ENCODE measurements around the gene DHX15.

The DHX15 gene

DNA sequence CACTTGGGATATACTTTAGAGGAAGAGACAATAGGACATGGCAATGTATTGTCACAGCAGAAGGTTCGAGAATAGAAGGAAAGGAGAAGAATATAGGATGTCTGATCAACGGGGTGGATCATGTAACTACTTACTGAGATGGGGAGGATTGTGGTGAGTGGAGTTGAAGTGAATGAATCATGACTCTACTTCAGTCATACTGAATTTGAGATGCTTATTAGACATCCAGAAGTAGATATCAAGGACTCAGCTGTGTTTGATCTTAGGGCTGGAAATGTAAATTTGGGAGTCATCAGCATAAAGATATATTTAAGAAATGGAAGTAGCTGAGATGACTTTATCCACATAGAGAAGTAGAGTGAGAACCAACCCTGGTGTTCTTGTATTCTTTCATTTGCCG, 29.1 kb upstream of the DHX15 start:
- TF ChIP-seq ZNF221 (tag by site-specific recombination; IDR thresholded peaks at IDR 0.05; ENCODE audit: borderline replicate concordance) (no peak), ZNF501 (tag by site-specific recombination; IDR thresholded peaks at IDR 0.05) (no peak), ZNF266 (tag by site-specific recombination; IDR thresholded peaks at IDR 0.05; ENCODE audit: low read depth) (no peak), TSHZ1 (tag by site-specific recombination; IDR thresholded peaks at IDR 0.05; ENCODE audit: borderline replicate concordance) (no peak)
- TF ChIP-seq, protein P1, sequence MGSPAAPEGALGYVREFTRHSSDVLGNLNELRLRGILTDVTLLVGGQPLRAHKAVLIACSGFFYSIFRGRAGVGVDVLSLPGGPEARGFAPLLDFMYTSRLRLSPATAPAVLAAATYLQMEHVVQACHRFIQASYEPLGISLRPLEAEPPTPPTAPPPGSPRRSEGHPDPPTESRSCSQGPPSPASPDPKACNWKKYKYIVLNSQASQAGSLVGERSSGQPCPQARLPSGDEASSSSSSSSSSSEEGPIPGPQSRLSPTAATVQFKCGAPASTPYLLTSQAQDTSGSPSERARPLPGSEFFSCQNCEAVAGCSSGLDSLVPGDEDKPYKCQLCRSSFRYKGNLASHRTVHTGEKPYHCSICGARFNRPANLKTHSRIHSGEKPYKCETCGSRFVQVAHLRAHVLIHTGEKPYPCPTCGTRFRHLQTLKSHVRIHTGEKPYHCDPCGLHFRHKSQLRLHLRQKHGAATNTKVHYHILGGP (tag by site-specific recombination; IDR thresholded peaks at IDR 0.05) = no peak
- no peaks in the 10 kb centered on the region for H3K36me3 ChIP-seq (ENCODE audit: control insufficient read depth in 2 of 2, insufficient read depth in 1 of 2, low read length in 2 of 2)
- CTCF ChIA-PET = no interaction called here
- H3K4me1 ChIP-seq (ENCODE audit: control insufficient read depth, insufficient read depth, low read length) = no peaks in the 10 kb centered on the region
- POLR2A ChIA-PET = interaction anchor here (0.6 kb wide), 1 partner anchor 68 kb away, joined by 3 read pairs; no protein-coding TSS in a partner anchor
- no peak overlapping the region for H3K27ac ChIP-seq (ENCODE audit: extremely low read depth, low read depth, low read length)
- H3K9me3 ChIP-seq (ENCODE audit: control insufficient read depth, insufficient read depth, low read depth, low read length) = no peaks in the 10 kb centered on the region
- H3K4me3 ChIP-seq (ENCODE audit: low read depth, low read length) = no peak overlapping the region

DNA sequence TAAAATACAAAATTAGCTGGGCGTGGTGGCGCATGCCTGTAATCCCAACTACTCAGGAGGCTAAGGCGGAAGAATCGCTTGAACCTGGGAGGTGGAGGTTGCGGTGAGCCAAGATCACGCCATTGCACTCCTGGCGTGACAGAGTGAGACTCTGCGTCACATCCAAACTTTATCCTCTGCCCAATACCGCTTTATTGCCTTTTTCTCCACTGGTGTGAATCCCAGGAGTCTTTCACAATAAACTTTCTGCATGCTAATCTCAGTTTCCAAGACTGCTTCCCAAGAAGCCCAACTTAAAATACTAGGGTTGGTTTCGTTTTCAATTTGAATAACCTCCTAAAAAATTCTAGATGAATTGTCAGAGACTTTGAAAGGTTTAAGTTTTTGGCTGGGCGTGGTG, 27.2 kb upstream of the DHX15 start:
- Histone ChIP-seq H3K36me3 (ENCODE audit: control insufficient read depth in 2 of 2, insufficient read depth in 1 of 2, low read length in 2 of 2) (no peaks in the 10 kb centered on the region), H3K9me3 (ENCODE audit: control insufficient read depth, insufficient read depth, low read depth, low read length) (no peaks in the 10 kb centered on the region), H3K27ac (ENCODE audit: extremely low read depth, low read depth, low read length) (no peak overlapping the region), H3K4me1 (ENCODE audit: control insufficient read depth, insufficient read depth, low read length) (no peaks in the 10 kb centered on the region), H3K4me3 (ENCODE audit: low read depth, low read length) (no peak overlapping the region)
- no peak for TF ChIP-seq SETDB1 (IDR thresholded peaks at IDR 0.05; ENCODE audit: insufficient read length, low read length)
- TF ChIP-seq ZNF112 (tag by site-specific recombination; IDR thresholded peaks at IDR 0.05) = no peak
- TF ChIP-seq ZNF23 (tag by site-specific recombination; IDR thresholded peaks at IDR 0.05; ENCODE audit: borderline replicate concordance) = no peak
- TF ChIP-seq, protein P2, sequence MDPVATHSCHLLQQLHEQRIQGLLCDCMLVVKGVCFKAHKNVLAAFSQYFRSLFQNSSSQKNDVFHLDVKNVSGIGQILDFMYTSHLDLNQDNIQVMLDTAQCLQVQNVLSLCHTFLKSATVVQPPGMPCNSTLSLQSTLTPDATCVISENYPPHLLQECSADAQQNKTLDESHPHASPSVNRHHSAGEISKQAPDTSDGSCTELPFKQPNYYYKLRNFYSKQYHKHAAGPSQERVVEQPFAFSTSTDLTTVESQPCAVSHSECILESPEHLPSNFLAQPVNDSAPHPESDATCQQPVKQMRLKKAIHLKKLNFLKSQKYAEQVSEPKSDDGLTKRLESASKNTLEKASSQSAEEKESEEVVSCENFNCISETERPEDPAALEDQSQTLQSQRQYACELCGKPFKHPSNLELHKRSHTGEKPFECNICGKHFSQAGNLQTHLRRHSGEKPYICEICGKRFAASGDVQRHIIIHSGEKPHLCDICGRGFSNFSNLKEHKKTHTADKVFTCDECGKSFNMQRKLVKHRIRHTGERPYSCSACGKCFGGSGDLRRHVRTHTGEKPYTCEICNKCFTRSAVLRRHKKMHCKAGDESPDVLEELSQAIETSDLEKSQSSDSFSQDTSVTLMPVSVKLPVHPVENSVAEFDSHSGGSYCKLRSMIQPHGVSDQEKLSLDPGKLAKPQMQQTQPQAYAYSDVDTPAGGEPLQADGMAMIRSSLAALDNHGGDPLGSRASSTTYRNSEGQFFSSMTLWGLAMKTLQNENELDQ (tag by site-specific recombination; IDR thresholded peaks at IDR 0.05; ENCODE audit: low read depth) = no peak
- TF ChIP-seq ZSCAN23 (tag by site-specific recombination; IDR thresholded peaks at IDR 0.05) = no peak
- TF ChIP-seq ZSCAN18 (tag by site-specific recombination; IDR thresholded peaks at IDR 0.05) = no peak
- TF ChIP-seq SCRT1 (tag by site-specific recombination; IDR thresholded peaks at IDR 0.05; ENCODE audit: borderline replicate concordance) = no peak
- TF ChIP-seq ZNF140 (tag by site-specific recombination; IDR thresholded peaks at IDR 0.05) = no peak
- TF ChIP-seq, protein P3, sequence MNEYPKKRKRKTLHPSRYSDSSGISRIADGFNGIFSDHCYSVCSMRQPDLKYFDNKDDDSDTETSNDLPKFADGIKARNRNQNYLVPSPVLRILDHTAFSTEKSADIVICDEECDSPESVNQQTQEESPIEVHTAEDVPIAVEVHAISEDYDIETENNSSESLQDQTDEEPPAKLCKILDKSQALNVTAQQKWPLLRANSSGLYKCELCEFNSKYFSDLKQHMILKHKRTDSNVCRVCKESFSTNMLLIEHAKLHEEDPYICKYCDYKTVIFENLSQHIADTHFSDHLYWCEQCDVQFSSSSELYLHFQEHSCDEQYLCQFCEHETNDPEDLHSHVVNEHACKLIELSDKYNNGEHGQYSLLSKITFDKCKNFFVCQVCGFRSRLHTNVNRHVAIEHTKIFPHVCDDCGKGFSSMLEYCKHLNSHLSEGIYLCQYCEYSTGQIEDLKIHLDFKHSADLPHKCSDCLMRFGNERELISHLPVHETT (tag by site-specific recombination; IDR thresholded peaks at IDR 0.05) = no peak
- TF ChIP-seq ZNF2 (tag by site-specific recombination; IDR thresholded peaks at IDR 0.05) = no peak
- TF ChIP-seq SP3 (tag by site-specific recombination; IDR thresholded peaks at IDR 0.05) = no peak
- no peak for TF ChIP-seq ZNF549 (tag by site-specific recombination; IDR thresholded peaks at IDR 0.05)
- TF ChIP-seq ZNF148 (tag by site-specific recombination; IDR thresholded peaks at IDR 0.05; ENCODE audit: borderline replicate concordance) = no peak
- ChIA-PET CTCF (no interaction called here), POLR2A (no interaction called here)

All from HEK293 (cell line).